Gastroesophageal sphincter (tissue), 4 donors: ENCODE data around the gene ITGBL1. TPM values are rescaled to one million over a fixed set of nuclear protein-coding genes. Genes with fewer than 3 reads are reported as not detected.

Experiments used
- ATAC-seq: fragments of 150-250 bp; one replicate; pipeline ENCODE4 v1.9.1; 2016; ENCODE audit warnings: mild to moderate bottlenecking, moderate library complexity
- H3K27ac ChIP-seq, 4 donors: fragments of 200-600 bp; sonication (generic) in 3 of 4; 1 replicate in 3 of 4; 2 replicates in 1 of 4; pipeline ENCODE4 v1.5.1; 2016 to 2019
- H3K27me3 ChIP-seq: fragments of 200-600 bp; sonication (generic); one replicate; pipeline ENCODE4 v1.5.1; 2019
- H3K36me3 ChIP-seq, 2 donors: fragments of 200-600 bp; sonication (generic); one replicate each; pipeline ENCODE4 v1.5.1; 2019; ENCODE audit warnings: control low read depth in 1 of 2
- H3K4me1 ChIP-seq, 3 donors: fragments of 200-600 bp; sonication (generic); 1 replicate in 2 of 3; 2 replicates in 1 of 3; pipeline ENCODE4 v1.5.1; 2016 to 2019; ENCODE audit warnings: control low read depth in 2 of 3
- H3K4me3 ChIP-seq, 2 donors: fragments of 200-600 bp; sonication (generic); one replicate each; pipeline ENCODE4 v1.5.1; 2019; ENCODE audit warnings: mild to moderate bottlenecking in 1 of 2, moderate library complexity in 1 of 2
- H3K9me3 ChIP-seq, 3 donors: fragments of 200-600 bp; sonication (generic); one replicate each; pipeline ENCODE4 v1.5.1; 2017 to 2019; ENCODE audit warnings: control low read depth in 2 of 3
- CTCF ChIP-seq, 4 experiments: fragments of 200-600 bp in 2 of 4; fragments of 450-650 bp in 2 of 4; sonication (generic) in 1 of 4; IDR thresholded peaks; one replicate each; pipeline ENCODE4 v1.5.1; 2017 to 2019; ENCODE audit warnings: antibody characterized with exemption in 4 of 4, mild to moderate bottlenecking in 2 of 4, moderate library complexity in 2 of 4
- EP300 ChIP-seq: sonication (generic); formaldehyde crosslinking; IDR thresholded peaks from one replicate; pipeline ENCODE4 v1.6.1; 2017; ENCODE audit warnings: antibody characterized with exemption, mild to moderate bottlenecking
- POLR2A ChIP-seq, 2 donors: fragments of 450-650 bp; IDR thresholded peaks; one replicate each; pipeline ENCODE4 v1.6.1; 2017; ENCODE audit warnings: antibody characterized with exemption in 2 of 2, mild to moderate bottlenecking in 2 of 2, moderate library complexity in 1 of 2
- POLR2AphosphoS5 ChIP-seq: sonication (generic); formaldehyde crosslinking; IDR thresholded peaks from one replicate; pipeline ENCODE4 v1.6.1; 2017; ENCODE audit warnings: antibody characterized with exemption
- WGBS, 2 donors: methylation state at CpG; one replicate each; pipeline ENCODE4 v1.1.5; 2018; ENCODE audit warnings: low coverage in 1 of 2; 5-methylcytosine and 5-hydroxymethylcytosine counted together
- total RNA-seq, 4 donors: library from RNA; depleted of rRNA; stranded (reverse); fragments of >200 nt; gene quantifications; one replicate each; pipeline ENCODE4 v1.1.0, GENCODE V29; 2016

The ITGBL1 gene
- total RNA-seq, 4 donors from 2014 or later, result 8.6 to 28.0 (median 12.8) TPM

DNA sequence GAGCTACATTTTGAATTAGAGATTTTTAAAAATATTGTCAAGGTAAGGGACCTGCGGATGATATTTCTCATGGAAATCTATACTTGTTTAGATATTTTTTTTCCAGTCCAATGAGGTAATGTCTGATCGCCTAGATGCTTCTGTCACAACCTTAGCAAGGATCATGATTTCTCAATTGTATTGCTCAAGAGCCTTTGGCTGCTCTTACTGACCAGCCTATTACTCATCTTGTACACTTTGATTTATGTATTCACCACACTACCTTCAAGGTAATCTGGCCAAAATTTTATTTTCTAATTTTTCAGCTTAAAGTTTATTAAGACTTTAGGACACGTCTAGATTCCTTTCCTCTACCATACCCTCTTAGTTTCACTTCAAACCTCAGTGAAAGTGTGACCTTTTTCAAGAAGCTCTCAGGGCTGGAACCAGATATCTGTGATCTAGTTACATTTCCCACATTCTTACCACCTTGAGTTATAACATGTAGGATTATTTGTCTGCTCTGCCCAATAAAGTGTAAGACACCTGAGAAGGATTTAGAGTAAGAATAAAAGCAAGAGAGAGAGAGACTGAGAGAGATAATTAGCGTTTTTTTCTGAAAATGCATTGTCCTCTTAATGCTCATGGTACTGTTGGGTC, 197.1 kb downstream of the ITGBL1 start:
- TF ChIP-seq CTCF (IDR thresholded peaks at IDR 0.05), result no peak
- no peak for TF ChIP-seq EP300
- no peak for TF ChIP-seq POLR2A (IDR thresholded peaks at IDR 0.05)
- TF ChIP-seq POLR2AphosphoS5, result no peak
- H3K36me3 ChIP-seq, result no peaks in the 10 kb centered on the region
- no peaks in the 10 kb centered on the region for H3K9me3 ChIP-seq
- no peak overlapping the region for H3K27ac ChIP-seq
- no peaks in the 10 kb centered on the region for H3K4me1 ChIP-seq
- ATAC-seq, result peak; percentile 81
- 61 to 70% methylated on average over 4 of the region's 4 CpGs for WGBS, 2 donors
- no peaks in the 10 kb centered on the region for H3K27me3 ChIP-seq
- no peak overlapping the region for H3K4me3 ChIP-seq

- Histone ChIP-seq H3K27ac (no peak overlapping the region), H3K9me3 (no peaks in the 10 kb centered on the region), H3K36me3 (no peaks in the 10 kb centered on the region), H3K4me1 (no peaks in the 10 kb centered on the region), H3K4me3 (no peak overlapping the region), H3K27me3 (no peaks in the 10 kb centered on the region)
- TF ChIP-seq POLR2AphosphoS5 (no peak), EP300 (no peak), POLR2A (IDR thresholded peaks at IDR 0.05) (no peak), CTCF (IDR thresholded peaks at IDR 0.05) (no peak)
- WGBS, 2 donors, result 83 to 96% methylated on average over 4 of the region's 4 CpGs
- ATAC-seq, result no peak
Observed at GRCh38 chr13:101654883-101655282, 202.4 kb downstream of the ITGBL1 start.

GRCh38 chr13:101655435-101655834, 203.0 kb downstream of the ITGBL1 start:
- H3K27me3 ChIP-seq, result no peaks in the 10 kb centered on the region

DNA sequence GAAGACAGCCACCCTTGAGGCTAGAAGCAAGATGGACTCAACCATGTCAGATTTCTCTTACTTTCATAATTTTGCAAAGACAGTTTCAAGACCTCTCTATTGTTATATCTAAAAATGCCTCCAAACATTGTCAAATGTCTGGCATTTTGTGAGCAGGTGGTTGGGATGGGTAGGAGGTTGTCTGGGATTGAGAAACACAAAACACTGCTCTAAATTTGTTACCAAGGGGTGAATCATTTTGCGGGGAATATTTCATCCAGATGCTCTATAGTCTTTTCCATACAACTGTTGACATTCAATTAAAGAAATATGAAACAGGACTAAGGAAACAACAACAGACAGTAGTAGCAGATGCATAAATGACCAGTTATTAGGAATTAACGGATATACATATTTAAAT, 208.2 kb downstream of the ITGBL1 start:
- Histone ChIP-seq H3K4me3 (no peak overlapping the region), H3K9me3 (no peaks in the 10 kb centered on the region), H3K27me3 (no peaks in the 10 kb centered on the region), H3K27ac (no peak overlapping the region), H3K36me3 (no peaks in the 10 kb centered on the region), H3K4me1 (no peaks in the 10 kb centered on the region)
- WGBS, 2 donors, result 78 to 83% methylated on average over 2 of the region's 2 CpGs
- ATAC-seq, result no peak
- TF ChIP-seq POLR2A (IDR thresholded peaks at IDR 0.05) (no peak), CTCF (IDR thresholded peaks at IDR 0.05) (no peak), EP300 (no peak), POLR2AphosphoS5 (no peak)

More at GRCh38 chr13:101655435-101655834, 203.0 kb downstream of the ITGBL1 start:
- no peaks in the 10 kb centered on the region for H3K9me3 ChIP-seq
- no peak overlapping the region for H3K27ac ChIP-seq
- no peaks in the 10 kb centered on the region for H3K36me3 ChIP-seq
- no peak overlapping the region for H3K4me3 ChIP-seq
- TF ChIP-seq POLR2AphosphoS5, result no peak
- TF ChIP-seq CTCF (IDR thresholded peaks at IDR 0.05), result no peak
- TF ChIP-seq POLR2A (IDR thresholded peaks at IDR 0.05), result no peak
- TF ChIP-seq EP300, result no peak
- WGBS, 2 donors, result 78 to 80% methylated on average over 2 to 3 of the region's 3 CpGs
- no peaks in the 10 kb centered on the region for H3K4me1 ChIP-seq
- no peak for ATAC-seq

DNA sequence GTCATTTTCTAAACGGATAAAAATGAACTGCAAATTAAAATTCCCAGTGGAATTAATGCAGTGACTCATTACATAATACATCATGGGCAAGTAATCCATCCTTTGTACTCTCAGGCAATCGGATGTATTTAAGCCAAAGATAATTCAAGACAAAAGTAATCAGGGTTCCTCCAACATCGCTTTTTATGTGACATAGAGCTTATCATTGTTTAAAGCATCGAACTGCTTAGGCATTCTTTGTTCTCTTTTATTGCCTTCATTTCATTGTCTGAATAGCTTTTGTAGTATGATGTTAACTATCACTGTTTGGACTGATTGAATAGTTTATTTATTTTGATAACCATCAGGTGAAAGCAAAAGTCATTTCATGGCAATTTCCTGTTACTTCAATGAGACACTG, 209.4 kb downstream of the ITGBL1 start:
- Histone ChIP-seq H3K36me3 (no peaks in the 10 kb centered on the region), H3K27me3 (no peaks in the 10 kb centered on the region), H3K27ac (no peak overlapping the region), H3K9me3 (no peaks in the 10 kb centered on the region), H3K4me3 (no peak overlapping the region), H3K4me1 (no peaks in the 10 kb centered on the region)
- ATAC-seq, result no peak
- WGBS, 2 donors, result 18 to 26% methylated on average over 4 of the region's 4 CpGs
- TF ChIP-seq POLR2A (IDR thresholded peaks at IDR 0.05), result no peak
- TF ChIP-seq CTCF (IDR thresholded peaks at IDR 0.05), result no peak
- TF ChIP-seq POLR2AphosphoS5, result no peak
- TF ChIP-seq EP300, result no peak
